ENCODE results near the gene NNT.

DNA sequence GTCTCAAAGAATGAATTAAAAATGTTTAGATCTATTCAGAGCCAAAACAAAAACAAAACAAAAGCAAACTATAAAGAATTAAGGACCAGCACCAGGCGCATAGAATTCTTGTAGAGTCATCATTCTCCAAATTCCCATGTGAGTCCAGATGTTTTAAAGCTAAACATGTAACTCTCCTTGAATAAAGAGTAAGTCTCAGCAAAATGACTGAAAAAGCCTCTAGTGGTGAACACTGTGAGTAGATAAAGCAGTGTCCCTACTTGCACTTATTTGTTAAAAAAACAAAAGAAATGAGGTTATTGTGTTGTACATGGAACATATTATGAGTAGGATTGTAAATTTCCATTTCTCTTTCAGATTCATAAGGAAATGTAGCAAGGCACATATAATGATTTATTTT is 44.0 kb downstream of the NNT start:
- TF ChIP-seq TAF1 (IDR thresholded peaks at IDR 0.05; ENCODE audit: borderline replicate concordance, low read depth, low read length) (no peak), POLR2A (IDR thresholded peaks at IDR 0.05; ENCODE audit: low read depth, low read length) (no peak)
